Kidney tubule cell (primary cell): ENCODE measurements around the gene LIMCH1.

Experiments
- DNase-seq: peaks from one replicate; pipeline ENCODE4 v3.0.0-alpha.2; 2018; ENCODE audit warnings: low spot score

The LIMCH1 gene

DNA sequence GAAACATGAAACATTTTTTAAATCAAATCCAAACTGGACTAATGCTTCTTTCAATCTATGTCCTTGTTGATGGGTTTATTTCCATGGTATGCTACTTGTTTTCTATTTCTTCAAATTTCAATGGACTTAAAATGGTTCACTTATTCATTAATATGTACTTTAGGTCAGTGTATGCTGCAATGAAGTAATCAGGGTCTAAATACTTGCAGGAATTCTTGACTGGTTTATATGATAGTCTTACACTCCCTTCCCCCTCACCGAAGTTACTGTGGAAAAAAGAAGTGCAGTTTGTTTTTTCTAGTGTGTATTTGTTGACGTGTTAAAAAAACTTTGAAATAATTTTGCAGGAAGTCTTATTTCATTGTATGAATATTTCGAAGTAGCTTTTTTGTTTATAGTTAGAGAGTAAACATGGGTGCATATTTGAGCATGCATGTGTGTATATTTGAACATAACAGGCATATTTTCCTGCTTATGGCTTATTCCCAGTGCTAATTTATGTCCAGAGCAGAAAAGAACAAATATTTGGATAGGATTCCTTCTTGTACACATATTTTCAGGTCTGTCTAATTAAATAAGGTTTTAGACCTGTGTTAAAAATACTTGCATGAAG is 65.0 kb downstream of the LIMCH1 start:
- no peak for DNase-seq

- DNase-seq, result no peak
Measured at GRCh38 chr4:41609851-41610250, 71.9 kb downstream of the LIMCH1 start.

GRCh38 chr4:41610474-41610873 is 72.5 kb downstream of the LIMCH1 start:
- no peak for DNase-seq

DNA sequence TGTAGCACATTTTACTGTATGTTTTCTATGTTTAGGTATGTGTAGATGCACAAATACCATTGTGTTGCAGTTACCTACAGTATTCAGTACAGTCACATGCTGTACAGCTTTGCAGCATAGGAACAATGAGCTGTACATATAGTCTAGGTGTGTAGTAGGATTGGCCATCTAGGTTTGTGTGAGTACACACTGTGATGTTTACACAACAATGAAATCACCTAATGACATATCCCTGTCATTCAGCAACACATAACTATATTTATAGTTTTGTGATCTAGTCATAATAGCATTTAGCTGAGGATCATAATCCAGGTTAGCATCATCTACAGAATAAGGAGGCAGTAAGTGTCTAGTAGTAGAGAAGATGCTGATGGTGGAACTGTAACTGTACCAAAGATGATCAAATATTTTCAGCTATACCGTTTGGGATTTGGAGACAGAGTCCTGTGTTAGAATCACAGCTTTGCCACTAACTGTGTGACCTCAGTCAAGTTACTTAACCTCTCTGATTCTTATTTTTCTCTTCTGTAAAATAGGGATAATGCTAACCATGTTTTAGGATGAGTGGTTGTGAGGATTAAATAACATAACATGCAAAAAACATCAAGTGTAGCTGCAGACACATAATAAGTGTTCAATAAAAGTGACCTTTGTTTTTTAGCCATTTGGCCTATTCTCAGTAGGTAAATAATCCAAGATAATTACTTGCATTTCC is 73.3 kb downstream of the LIMCH1 start:
- DNase-seq, result peak; percentile 19

- peak; percentile 84 for DNase-seq
Measured at GRCh38 chr4:41611881-41612871, 74.2 kb downstream of the LIMCH1 start.

GRCh38 chr4:41613386-41613785 is 75.4 kb downstream of the LIMCH1 start:
- DNase-seq, result peak; percentile 18

- peak; percentile 62 for DNase-seq
Measured at GRCh38 chr4:41613821-41614220, 75.9 kb downstream of the LIMCH1 start.

- no peak for DNase-seq
Measured at GRCh38 chr4:41614519-41614918, 76.6 kb downstream of the LIMCH1 start.

DNA sequence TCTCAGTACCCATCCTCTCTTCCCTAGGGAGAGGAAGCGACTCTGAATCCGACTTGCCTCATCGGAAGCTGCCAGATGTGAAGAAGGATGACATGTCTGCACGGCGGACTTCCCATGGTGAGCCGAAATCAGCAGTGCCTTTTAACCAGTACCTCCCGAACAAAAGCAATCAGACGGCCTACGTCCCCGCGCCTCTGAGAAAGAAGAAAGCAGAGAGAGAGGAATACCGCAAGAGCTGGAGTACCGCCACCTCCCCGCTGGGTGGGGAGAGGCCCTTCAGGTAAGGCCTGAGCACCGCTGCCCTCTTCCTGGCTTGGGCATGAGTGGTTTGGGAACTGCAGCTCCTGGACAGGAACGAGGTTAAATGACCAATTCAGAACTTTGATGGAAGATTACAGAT is 81.2 kb downstream of the LIMCH1 start:
- no peak for DNase-seq

DNA sequence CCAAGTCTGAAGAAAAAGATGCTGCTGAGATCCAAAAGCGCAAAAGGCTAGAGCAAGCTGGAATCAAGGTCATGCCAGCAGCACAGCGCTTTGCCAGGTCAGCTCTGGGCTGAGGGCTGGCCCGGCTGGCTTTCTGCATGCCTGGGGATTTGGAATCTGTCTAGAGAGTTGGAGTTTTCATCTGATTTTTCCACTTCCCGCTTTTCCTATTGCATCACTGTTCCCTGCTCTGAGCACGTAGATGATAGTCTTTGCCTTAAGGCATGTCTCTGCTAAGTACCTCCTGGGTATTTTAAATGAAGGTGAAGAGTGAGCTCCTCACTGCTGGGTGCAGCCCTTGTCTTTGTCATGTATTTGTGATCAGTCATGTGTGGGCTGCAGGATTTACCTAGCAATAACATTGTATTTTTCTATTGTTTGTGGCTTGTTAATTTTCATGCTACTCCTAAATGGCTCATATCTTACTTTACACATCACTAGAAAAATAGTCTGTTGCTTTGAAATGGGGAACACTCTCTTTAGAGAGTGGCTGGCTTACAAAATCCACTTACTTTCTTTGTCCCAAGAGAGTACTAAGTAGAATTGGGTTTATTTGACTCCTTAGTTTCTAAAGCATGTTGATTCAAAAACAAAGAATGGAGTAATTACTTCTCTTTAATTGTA is 82.8 kb downstream of the LIMCH1 start:
- DNase-seq, result peak; percentile 42

GRCh38 chr4:41622787-41623186 is 84.8 kb downstream of the LIMCH1 start:
- DNase-seq, result no peak

DNA sequence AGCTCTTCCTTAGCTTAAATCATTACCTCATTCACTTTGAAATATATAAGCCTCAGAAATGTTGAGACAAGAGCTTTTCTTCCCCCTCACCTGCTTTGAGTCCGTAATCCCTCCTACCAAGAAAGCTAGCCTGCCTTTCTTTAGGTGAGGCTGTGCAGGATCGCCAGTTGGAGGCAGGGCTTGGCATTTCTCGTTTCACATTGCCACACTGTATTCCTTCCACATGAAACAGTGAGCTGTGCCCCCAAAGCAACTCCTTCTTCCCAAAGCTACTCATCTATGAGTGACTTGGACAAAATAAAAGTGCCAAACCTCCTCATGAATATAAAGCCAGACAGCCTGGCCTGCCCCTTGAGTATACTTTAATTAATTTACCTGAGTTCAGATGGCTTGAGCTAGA is 86.8 kb downstream of the LIMCH1 start:
- DNase-seq, result no peak

DNA sequence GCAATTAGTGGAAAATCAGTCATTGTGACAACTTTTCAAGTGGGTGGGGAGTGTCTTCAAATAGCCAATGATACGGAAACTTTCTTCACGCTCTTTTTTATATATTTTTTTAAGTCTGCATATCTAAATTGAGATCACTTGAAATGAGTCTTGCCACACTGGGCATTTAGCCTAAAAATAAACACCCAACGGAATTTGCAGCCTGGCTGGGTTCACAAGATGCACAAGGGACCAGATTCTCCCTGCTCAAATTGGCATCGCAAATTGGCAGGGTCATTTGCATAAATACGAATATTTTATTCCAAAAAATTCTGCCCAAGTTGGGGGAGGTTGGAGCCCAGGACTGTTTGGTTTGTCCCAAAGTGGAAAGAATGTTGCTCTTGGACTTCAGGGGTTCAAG is 87.6 kb downstream of the LIMCH1 start:
- DNase-seq, result no peak

DNA sequence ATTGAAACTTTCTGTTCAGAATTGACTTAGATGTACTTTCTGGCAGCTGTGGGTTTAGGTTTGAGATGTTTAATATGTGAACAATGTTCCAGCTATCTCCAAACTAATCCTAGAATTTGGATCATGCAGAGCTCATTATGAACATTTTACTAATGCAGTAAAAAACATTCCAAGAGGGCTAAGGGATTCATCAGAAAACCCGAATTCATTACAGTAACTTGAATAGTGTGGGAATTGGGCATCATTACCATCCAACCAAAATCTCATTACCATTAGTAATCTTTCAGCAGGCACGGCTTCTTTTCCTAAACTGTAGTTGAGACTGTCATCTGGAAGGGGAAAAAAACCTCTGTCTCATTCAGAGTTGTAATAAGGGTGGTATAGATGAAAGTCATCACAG is 91.0 kb downstream of the LIMCH1 start:
- no peak for DNase-seq

DNA sequence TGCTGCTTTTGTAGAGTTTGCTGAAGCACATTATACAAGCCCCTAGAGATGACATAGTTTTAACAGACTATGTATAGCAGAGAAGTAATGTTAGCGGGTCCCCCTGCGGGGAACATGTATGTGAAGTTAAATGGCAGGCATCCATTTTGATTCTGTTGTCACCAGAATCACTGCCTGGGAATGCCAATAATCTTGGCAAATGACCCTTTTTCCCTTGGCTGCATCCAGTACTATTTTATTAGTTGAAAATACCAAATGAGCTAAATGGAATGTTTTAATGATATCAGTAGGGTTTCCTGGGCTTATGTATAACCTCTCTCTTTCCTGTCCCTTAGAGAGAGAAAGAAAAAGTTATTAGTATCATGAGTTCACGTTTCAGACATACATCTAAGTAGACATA is 93.6 kb downstream of the LIMCH1 start:
- no peak for DNase-seq

- DNase-seq, result no peak
Measured at GRCh38 chr4:41632481-41633073, 94.6 kb downstream of the LIMCH1 start.

DNA sequence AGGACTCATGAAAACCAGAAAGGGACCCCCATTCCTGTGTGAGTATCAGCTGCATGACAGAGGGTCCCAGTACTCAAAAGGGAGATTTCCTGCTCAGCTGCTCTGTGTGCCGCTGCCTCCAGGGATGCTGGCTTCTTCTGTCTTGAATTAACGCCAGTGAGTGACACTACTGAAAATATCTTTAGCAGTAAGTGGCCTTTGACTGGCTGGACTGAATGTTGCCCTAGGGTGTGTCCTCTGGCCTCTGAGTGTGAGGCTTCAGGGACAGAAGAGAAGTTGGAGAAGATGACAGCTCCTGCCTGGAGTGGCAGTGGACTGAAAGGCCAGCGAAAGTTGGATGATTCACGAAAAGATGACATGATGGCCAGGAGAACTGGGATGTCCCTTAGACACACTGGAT is 95.4 kb downstream of the LIMCH1 start:
- no peak for DNase-seq

DNA sequence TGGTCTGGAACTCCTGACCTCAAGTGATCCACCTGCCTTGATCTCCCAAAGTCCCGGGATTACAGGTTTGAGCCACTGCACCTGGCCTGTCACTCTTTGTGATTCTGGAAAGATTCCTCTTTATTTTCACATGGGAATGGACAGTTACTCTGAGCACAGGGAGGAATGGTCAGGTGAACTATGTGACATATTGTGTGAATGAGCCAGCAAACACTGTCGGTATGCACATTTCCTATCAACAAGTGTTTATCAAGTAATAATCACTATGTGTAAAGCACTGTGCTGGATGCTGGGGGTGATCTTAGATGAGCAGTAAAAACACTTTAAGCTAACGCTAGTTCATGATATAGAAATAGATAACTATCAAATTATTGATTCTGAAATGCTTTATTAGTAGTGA is 97.5 kb downstream of the LIMCH1 start:
- DNase-seq, result no peak

DNA sequence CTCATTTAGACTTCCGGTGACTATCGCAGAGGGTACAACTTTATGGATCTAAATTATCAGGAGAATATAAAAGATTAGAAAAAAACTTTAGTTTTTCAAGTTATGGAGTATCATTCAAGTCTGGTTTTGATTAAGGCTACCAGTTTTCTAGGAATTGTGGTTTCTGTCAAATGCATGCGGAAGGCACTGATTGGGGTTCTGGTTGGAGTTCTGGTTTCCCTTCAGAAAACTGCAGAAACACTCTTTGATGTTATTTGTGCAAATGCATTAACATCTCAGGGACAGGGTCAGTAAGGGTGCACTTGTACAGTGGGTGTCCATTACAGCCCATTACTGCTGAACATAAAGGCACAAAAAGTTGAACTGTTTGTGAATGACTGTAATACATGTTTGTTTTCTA is 100.2 kb downstream of the LIMCH1 start:
- DNase-seq, result no peak

- DNase-seq, result no peak
Measured at GRCh38 chr4:41638866-41639265, 100.9 kb downstream of the LIMCH1 start.

- no peak for DNase-seq
Measured at GRCh38 chr4:41639291-41639690, 101.3 kb downstream of the LIMCH1 start.

DNA sequence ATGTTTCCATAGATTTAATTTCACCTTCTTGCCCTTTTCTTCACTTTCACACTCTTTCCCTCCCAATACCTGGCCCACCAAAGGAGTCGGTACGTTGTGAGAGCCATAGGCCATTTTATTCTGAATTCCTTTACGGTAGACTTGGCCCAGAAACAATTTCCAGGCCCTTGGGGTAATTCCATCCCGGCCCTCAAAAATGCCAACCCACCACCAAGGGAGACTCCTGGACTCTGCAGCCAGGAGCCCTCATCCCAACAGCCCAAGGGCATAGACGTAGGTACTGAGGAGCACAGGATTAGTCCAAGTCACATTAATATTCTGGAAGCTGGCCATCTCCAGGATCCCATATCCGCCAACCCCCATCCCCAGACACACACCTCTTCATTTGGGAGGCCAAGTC is 102.9 kb downstream of the LIMCH1 start:
- peak; percentile 52 for DNase-seq
